ENCODE results near the gene LRIG3. TPM values are rescaled to one million over a fixed set of nuclear protein-coding genes. Genes with fewer than 3 reads are reported as not detected.

Gene LRIG3
- total and polyA plus RNA-seq, 2 donors (not counting 1 experiment from before 2014, with no cell fraction given), result 37.1 to 118 TPM

GRCh38 chr12:58833853-58834252 is 86.5 kb downstream of the LRIG3 start:
- no peak for DNase-seq (ENCODE audit: low read depth in 2 of 2)

GRCh38 chr12:58832920-58833319 is 87.4 kb downstream of the LRIG3 start:
- Histone ChIP-seq H4K20me1 (ENCODE audit: control insufficient read depth, extremely low read depth, insufficient read depth, low read length) (no peaks in the 10 kb centered on the region), H3K4me1 (ENCODE audit: control insufficient read depth, extremely low read depth, insufficient read depth, low read length) (no peaks in the 10 kb centered on the region), H3K79me2 (ENCODE audit: control insufficient read depth, insufficient read depth, low read length) (no peaks in the 10 kb centered on the region), H3K27me3 (ENCODE audit: control insufficient read depth, insufficient read depth, low read length) (no peaks in the 10 kb centered on the region), H3K9ac (ENCODE audit: insufficient read depth, low read length) (no peak overlapping the region), H3K27ac (ENCODE audit: insufficient read depth, low read length) (no peak overlapping the region), H3K9me3 (ENCODE audit: control insufficient read depth, insufficient read depth, low read depth, low read length) (no peaks in the 10 kb centered on the region), H3K4me2 (ENCODE audit: extremely low read depth, insufficient read depth, low read length) (no peak overlapping the region), H3K36me3 (ENCODE audit: control insufficient read depth, insufficient read depth, low read length) (no peaks in the 10 kb centered on the region), H3K4me3 (replicated peaks in 1 of 4; ENCODE audit: control extremely low read depth in 1 of 4, insufficient read depth in 1 of 4, low read depth in 3 of 4, low read length in 4 of 4) (no peak overlapping the region), H2AFZ (ENCODE audit: low read length) (no peak overlapping the region)
- no peak for DNase-seq (ENCODE audit: low read depth in 2 of 2)
- TF ChIP-seq EZH2 (IDR thresholded peaks at IDR 0.05; ENCODE audit: low read length, missing control alignments), result no peak
- no peak for TF ChIP-seq CTCF (conservative IDR thresholded peaks at IDR 0.05 in 1 of 2, IDR thresholded peaks at IDR 0.05 in 1 of 2; ENCODE audit: low read depth in 1 of 2, low read length in 2 of 2)

More at GRCh38 chr12:58833853-58834252, 86.5 kb downstream of the LRIG3 start:
- Histone ChIP-seq H3K27ac (ENCODE audit: insufficient read depth, low read length) (no peak overlapping the region), H3K36me3 (ENCODE audit: control insufficient read depth, insufficient read depth, low read length) (no peaks in the 10 kb centered on the region), H3K4me2 (ENCODE audit: extremely low read depth, insufficient read depth, low read length) (no peak overlapping the region), H3K4me3 (replicated peaks in 1 of 4; ENCODE audit: control extremely low read depth in 1 of 4, insufficient read depth in 1 of 4, low read depth in 3 of 4, low read length in 4 of 4) (no peak overlapping the region), H3K27me3 (ENCODE audit: control insufficient read depth, insufficient read depth, low read length) (no peaks in the 10 kb centered on the region), H3K9ac (ENCODE audit: insufficient read depth, low read length) (no peak overlapping the region), H3K79me2 (ENCODE audit: control insufficient read depth, insufficient read depth, low read length) (no peaks in the 10 kb centered on the region), H4K20me1 (ENCODE audit: control insufficient read depth, extremely low read depth, insufficient read depth, low read length) (no peaks in the 10 kb centered on the region), H2AFZ (ENCODE audit: low read length) (no peak overlapping the region), H3K4me1 (ENCODE audit: control insufficient read depth, extremely low read depth, insufficient read depth, low read length) (no peaks in the 10 kb centered on the region), H3K9me3 (ENCODE audit: control insufficient read depth, insufficient read depth, low read depth, low read length) (no peaks in the 10 kb centered on the region)
- TF ChIP-seq EZH2 (IDR thresholded peaks at IDR 0.05; ENCODE audit: low read length, missing control alignments), result no peak
- TF ChIP-seq CTCF (conservative IDR thresholded peaks at IDR 0.05 in 1 of 2, IDR thresholded peaks at IDR 0.05 in 1 of 2; ENCODE audit: low read depth in 1 of 2, low read length in 2 of 2), result no peak
